ENCODE results near the gene SP140L. TPM values are rescaled to one million over a fixed set of nuclear protein-coding genes. Genes with fewer than 3 reads are reported as not detected.

SP140L gene
- total and polyA plus RNA-seq, 2 donors (not counting 1 experiment from before 2014, with no cell fraction given): 94.6 to 154 TPM

GRCh38 chr2:230306474-230306873, 20.5 kb upstream of the SP140L start:
- Histone ChIP-seq H3K4me2 (replicated peaks; ENCODE audit: low read depth, low read length, poor library complexity, severe bottlenecking) (no peak overlapping the region), H3K9ac (ENCODE audit: low read length) (no peak overlapping the region), H3K27ac (ENCODE audit: low read length in 2 of 2) (no peak overlapping the region), H3K4me3 (ENCODE audit: control extremely low read depth in 1 of 5, extremely low read depth in 1 of 5, insufficient read depth in 1 of 5, low read depth in 2 of 5, low read length in 4 of 5) (no peak overlapping the region), H2AFZ (ENCODE audit: insufficient read depth, low read depth, low read length, poor library complexity, severe bottlenecking) (no peak overlapping the region), H3K27me3 (replicated peaks in 1 of 4; ENCODE audit: control extremely low read depth in 1 of 4, control insufficient read depth in 3 of 4, insufficient read depth in 4 of 4, low read length in 3 of 4) (no peaks in the 10 kb centered on the region), H3K9me3 (ENCODE audit: control extremely low read depth in 1 of 3, control insufficient read depth in 2 of 3, insufficient read depth in 1 of 3, low read length in 2 of 3) (peaks cover 0 to 13% (median 4%) of the 10 kb centered on the region in 3 donors), H3K36me3 (replicated peaks in 1 of 2; ENCODE audit: control extremely low read depth in 1 of 2, control insufficient read depth in 1 of 2, extremely low read depth in 1 of 2, insufficient read depth in 2 of 2, low read length in 1 of 2) (peaks cover 2 to 47% of the 10 kb centered on the region in 2 experiments), H4K20me1 (ENCODE audit: control insufficient read depth, insufficient read depth, low read length, poor library complexity, severe bottlenecking) (no peaks in the 10 kb centered on the region), H3K4me1 (ENCODE audit: control insufficient read depth in 2 of 2, insufficient read depth in 2 of 2, low read length in 2 of 2) (peaks cover 0 to 4% of the 10 kb centered on the region in 2 donors), H3K79me2 (ENCODE audit: control insufficient read depth, insufficient read depth, low read length) (no peaks in the 10 kb centered on the region)
- no peak for ATAC-seq (ENCODE audit: low read depth)
- no peaks in the 10 kb centered on the region for H3K27me3 Mint-ChIP-seq
- CTCF ChIA-PET: interaction anchor here (1.0 kb wide), 1 partner anchor 240 kb away, joined by 3 read pairs; no protein-coding TSS in a partner anchor
- H3K4me1 Mint-ChIP-seq: peaks cover 12% of the 10 kb centered on the region
- H3K4me3 Mint-ChIP-seq: no peak overlapping the region
- TF ChIP-seq EZH2 (IDR thresholded peaks at IDR 0.05; ENCODE audit: borderline replicate concordance, insufficient read depth, low read depth, low read length, poor library complexity, severe bottlenecking) (no peak), CTCF (IDR thresholded peaks at IDR 0.05) (no peak)
- DNase-seq: no peak
- H3K27ac Mint-ChIP-seq: peak overlapping the region; percentile 29
- POLR2A ChIA-PET: no interaction called here
- H3K9me3 Mint-ChIP-seq (ENCODE audit: insufficient read depth): no peaks in the 10 kb centered on the region
- intact Hi-C loops (cut with micrococcal nuclease): no loop called here
- 100% methylated on average over 2 of the region's 2 CpGs for WGBS (ENCODE audit: insufficient coverage)

- Histone ChIP-seq H3K79me2 (ENCODE audit: control insufficient read depth, insufficient read depth, low read length) (no peaks in the 10 kb centered on the region), H2AFZ (ENCODE audit: insufficient read depth, low read depth, low read length, poor library complexity, severe bottlenecking) (no peak overlapping the region), H4K20me1 (ENCODE audit: control insufficient read depth, insufficient read depth, low read length, poor library complexity, severe bottlenecking) (no peaks in the 10 kb centered on the region), H3K9ac (ENCODE audit: low read length) (no peak overlapping the region), H3K4me2 (replicated peaks; ENCODE audit: low read depth, low read length, poor library complexity, severe bottlenecking) (no peak overlapping the region), H3K36me3 (replicated peaks in 1 of 2; ENCODE audit: control extremely low read depth in 1 of 2, control insufficient read depth in 1 of 2, extremely low read depth in 1 of 2, insufficient read depth in 2 of 2, low read length in 1 of 2) (peaks cover 2 to 56% of the 10 kb centered on the region in 2 experiments), H3K27ac (ENCODE audit: low read length in 2 of 2) (no peak overlapping the region), H3K9me3 (ENCODE audit: control extremely low read depth in 1 of 3, control insufficient read depth in 2 of 3, insufficient read depth in 1 of 3, low read length in 2 of 3) (peaks cover 0 to 13% (median 4%) of the 10 kb centered on the region in 3 donors), H3K4me3 (ENCODE audit: control extremely low read depth in 1 of 5, extremely low read depth in 1 of 5, insufficient read depth in 1 of 5, low read depth in 2 of 5, low read length in 4 of 5) (no peak overlapping the region), H3K27me3 (replicated peaks in 1 of 4; ENCODE audit: control extremely low read depth in 1 of 4, control insufficient read depth in 3 of 4, insufficient read depth in 4 of 4, low read length in 3 of 4) (no peaks in the 10 kb centered on the region), H3K4me1 (ENCODE audit: control insufficient read depth in 2 of 2, insufficient read depth in 2 of 2, low read length in 2 of 2) (peaks cover 0 to 4% of the 10 kb centered on the region in 2 donors)
- no peaks in the 10 kb centered on the region for H3K27me3 Mint-ChIP-seq
- intact Hi-C loops (cut with micrococcal nuclease): no loop called here
- TF ChIP-seq EZH2 (IDR thresholded peaks at IDR 0.05; ENCODE audit: borderline replicate concordance, insufficient read depth, low read depth, low read length, poor library complexity, severe bottlenecking): no peak
- WGBS (ENCODE audit: insufficient coverage): 100% methylated on average over 2 of the region's 2 CpGs
- DNase-seq (no peak), ATAC-seq (ENCODE audit: low read depth) (no peak)
- no peaks in the 10 kb centered on the region for H3K9me3 Mint-ChIP-seq (ENCODE audit: insufficient read depth)
- ChIA-PET CTCF (no interaction called here), POLR2A (no interaction called here)
- peaks cover 11% of the 10 kb centered on the region for H3K4me1 Mint-ChIP-seq
- no peak overlapping the region for H3K4me3 Mint-ChIP-seq
- no peak overlapping the region for H3K27ac Mint-ChIP-seq
Measured at GRCh38 chr2:230307485-230307884, 19.5 kb upstream of the SP140L start.

Measured in B cell (primary cell).